Stomach (tissue), 9 donors: ENCODE results near the gene MICAL3. TPM values are rescaled to one million over a fixed set of nuclear protein-coding genes. Genes with fewer than 3 reads are reported as not detected.

ENCODE experiments used
- DNase-seq, 2 donors: peaks; one replicate each; pipeline versions ENCODE4 v3.0.0 to v3.0.0-alpha.2; 2013 to 2019
- H3K27ac ChIP-seq, 5 donors: fragments of 200-600 bp in 4 of 5; sonication (generic) in 4 of 5; one replicate each; pipeline ENCODE4 v1.5.1; 2013 to 2019; ENCODE audit warnings: mild to moderate bottlenecking in 1 of 5, moderate library complexity in 1 of 5
- H3K27me3 ChIP-seq, 3 donors: fragments of 200-600 bp; sonication (generic); one replicate each; pipeline ENCODE4 v1.5.1; 2017 to 2019; ENCODE audit warnings: mixed run types in 1 of 3
- H3K36me3 ChIP-seq, 4 donors: fragments of 200-600 bp; sonication (generic); 1 replicate in 3 of 4; 2 replicates in 1 of 4; pipeline ENCODE4 v1.5.1; 2016 to 2019
- H3K4me1 ChIP-seq, 4 donors: fragments of 200-600 bp; sonication (generic); one replicate each; pipeline ENCODE4 v1.5.1; 2016 to 2019
- H3K4me3 ChIP-seq, 4 donors: fragments of 200-600 bp; sonication (generic) in 3 of 4; one replicate each; pipeline ENCODE4 v1.5.1; 2016 to 2019; ENCODE audit warnings: mild to moderate bottlenecking in 1 of 4
- H3K9me3 ChIP-seq, 4 donors: fragments of 200-600 bp; sonication (generic); one replicate each; pipeline ENCODE4 v1.5.1; 2016 to 2019
- EP300 ChIP-seq: sonication (generic); formaldehyde crosslinking; IDR thresholded peaks from one replicate; pipeline ENCODE4 v1.6.1; 2017; ENCODE audit warnings: antibody characterized with exemption
- POLR2A ChIP-seq, 4 donors: fragments of 450-650 bp; IDR thresholded peaks; one replicate each; pipeline ENCODE4 v1.6.1; 2016; ENCODE audit warnings: antibody characterized with exemption in 4 of 4, control low read depth in 2 of 4, mild to moderate bottlenecking in 1 of 4, moderate library complexity in 1 of 4
- POLR2AphosphoS5 ChIP-seq, 3 donors: sonication (generic); formaldehyde crosslinking; IDR thresholded peaks; one replicate each; pipeline ENCODE4 v1.6.1; 2016; ENCODE audit warnings: antibody characterized with exemption in 3 of 3
- WGBS, 5 donors: extraction: QIAGEN DNeasy Blood & Tissue Kit in 3 of 5; methylation state at CpG; one replicate each; pipeline versions ENCODE4 v1.1.5 to v1.1.7; 2013 to 2018; 5-methylcytosine and 5-hydroxymethylcytosine counted together
- intact Hi-C: fragments of 100-400 bp; cut with DNase I; formaldehyde crosslinking; loops from one replicate; pipeline ENCODE4 v1.15.1; 2023; ENCODE audit warnings: low total_unique reads
- polyA plus RNA-seq, 3 donors: library from polyadenylated mRNA; stranded (reverse); fragments of 200-250 nt; gene quantifications; one replicate each; pipeline ENCODE4 v1.2.3, GENCODE V29; 2013
- total RNA-seq, 5 donors: library from RNA; depleted of rRNA; stranded (reverse); fragments of >200 nt; gene quantifications; one replicate each; pipeline versions ENCODE4 v1.1.0 to v1.2.3, GENCODE V29; 2014 to 2016
- TF ChIP-seq, protein P1 (sequence below), 7 experiments: fragments of 450-650 bp in 4 of 7; fragments of 200-600 bp in 3 of 7; sonication (generic) in 3 of 7; IDR thresholded peaks; one replicate each; pipeline ENCODE4 v1.5.1; 2016 to 2019; ENCODE audit warnings: antibody characterized with exemption in 7 of 7, control low read depth in 2 of 7, mild to moderate bottlenecking in 1 of 7
- donor health status: healthy with polysubstance abuse.
- donor health status: Bipolar disorder and iron deficiency.
- donor health status: healthy.

MICAL3 gene
- total and polyA plus RNA-seq, 8 donors: 3.5 to 130 (median 24.0) TPM

DNA sequence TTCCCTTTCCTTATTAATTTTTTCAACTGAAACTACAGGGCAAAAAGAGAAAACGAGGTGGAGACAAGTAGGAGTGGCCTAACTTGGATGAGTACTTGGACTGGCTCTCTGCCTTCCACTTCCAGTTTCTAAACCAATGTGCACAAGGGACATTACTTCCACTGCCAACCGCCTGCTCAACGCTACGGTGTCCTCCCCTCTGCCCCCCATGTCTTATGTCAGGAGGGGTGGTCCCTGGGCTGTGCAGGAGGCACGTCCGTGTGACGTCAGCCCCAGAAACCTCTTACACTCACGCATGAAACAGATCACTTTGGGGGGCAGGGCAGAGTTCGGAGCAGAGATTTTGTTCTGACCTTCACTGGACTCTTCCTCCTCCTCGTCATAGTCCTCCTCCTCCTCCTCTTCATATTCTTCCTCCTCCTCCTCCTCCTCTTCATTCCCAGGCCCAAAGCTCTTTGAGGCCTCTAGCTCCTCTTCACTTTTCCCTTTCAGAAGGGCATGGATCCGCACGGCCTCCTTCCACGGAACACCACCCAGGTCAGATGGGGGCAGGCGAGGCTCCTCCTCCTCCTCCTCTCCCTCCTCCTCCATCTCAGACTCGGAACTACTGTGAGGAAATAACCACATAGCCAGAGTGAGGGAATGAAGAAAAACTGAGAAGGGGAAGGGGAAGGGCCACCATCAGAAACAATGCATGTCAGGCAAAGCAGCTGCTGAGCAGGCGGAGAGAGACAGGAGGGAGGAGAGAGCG, 192.7 kb downstream of the MICAL3 start:
- peak in 1 of 2 donors; percentile 25 for DNase-seq
- no peaks in the 10 kb centered on the region for H3K27me3 ChIP-seq
- peak overlapping the region in 4 of 5 donors; percentile 47 to 84 (median 62) for H3K27ac ChIP-seq
- H3K9me3 ChIP-seq: no peaks in the 10 kb centered on the region
- TF ChIP-seq EP300: peak; percentile 61
- no peak for TF ChIP-seq POLR2A (IDR thresholded peaks at IDR 0.05)
- TF ChIP-seq, protein P1, sequence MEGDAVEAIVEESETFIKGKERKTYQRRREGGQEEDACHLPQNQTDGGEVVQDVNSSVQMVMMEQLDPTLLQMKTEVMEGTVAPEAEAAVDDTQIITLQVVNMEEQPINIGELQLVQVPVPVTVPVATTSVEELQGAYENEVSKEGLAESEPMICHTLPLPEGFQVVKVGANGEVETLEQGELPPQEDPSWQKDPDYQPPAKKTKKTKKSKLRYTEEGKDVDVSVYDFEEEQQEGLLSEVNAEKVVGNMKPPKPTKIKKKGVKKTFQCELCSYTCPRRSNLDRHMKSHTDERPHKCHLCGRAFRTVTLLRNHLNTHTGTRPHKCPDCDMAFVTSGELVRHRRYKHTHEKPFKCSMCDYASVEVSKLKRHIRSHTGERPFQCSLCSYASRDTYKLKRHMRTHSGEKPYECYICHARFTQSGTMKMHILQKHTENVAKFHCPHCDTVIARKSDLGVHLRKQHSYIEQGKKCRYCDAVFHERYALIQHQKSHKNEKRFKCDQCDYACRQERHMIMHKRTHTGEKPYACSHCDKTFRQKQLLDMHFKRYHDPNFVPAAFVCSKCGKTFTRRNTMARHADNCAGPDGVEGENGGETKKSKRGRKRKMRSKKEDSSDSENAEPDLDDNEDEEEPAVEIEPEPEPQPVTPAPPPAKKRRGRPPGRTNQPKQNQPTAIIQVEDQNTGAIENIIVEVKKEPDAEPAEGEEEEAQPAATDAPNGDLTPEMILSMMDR (IDR thresholded peaks at IDR 0.05): no peak
- peak in 1 of 3 donors; percentile 46 for TF ChIP-seq POLR2AphosphoS5 (IDR thresholded peaks at IDR 0.05)
- 77 to 89% (median 77%) methylated on average over 17 of the region's 17 CpGs for WGBS, 5 donors
- intact Hi-C loops: no loop called here
- peaks cover 0 to 59% (median 45%) of the 10 kb centered on the region in 4 donors for H3K36me3 ChIP-seq
- peaks cover 11 to 54% (median 27%) of the 10 kb centered on the region in 4 donors for H3K4me1 ChIP-seq
- no peak overlapping the region for H3K4me3 ChIP-seq

DNA sequence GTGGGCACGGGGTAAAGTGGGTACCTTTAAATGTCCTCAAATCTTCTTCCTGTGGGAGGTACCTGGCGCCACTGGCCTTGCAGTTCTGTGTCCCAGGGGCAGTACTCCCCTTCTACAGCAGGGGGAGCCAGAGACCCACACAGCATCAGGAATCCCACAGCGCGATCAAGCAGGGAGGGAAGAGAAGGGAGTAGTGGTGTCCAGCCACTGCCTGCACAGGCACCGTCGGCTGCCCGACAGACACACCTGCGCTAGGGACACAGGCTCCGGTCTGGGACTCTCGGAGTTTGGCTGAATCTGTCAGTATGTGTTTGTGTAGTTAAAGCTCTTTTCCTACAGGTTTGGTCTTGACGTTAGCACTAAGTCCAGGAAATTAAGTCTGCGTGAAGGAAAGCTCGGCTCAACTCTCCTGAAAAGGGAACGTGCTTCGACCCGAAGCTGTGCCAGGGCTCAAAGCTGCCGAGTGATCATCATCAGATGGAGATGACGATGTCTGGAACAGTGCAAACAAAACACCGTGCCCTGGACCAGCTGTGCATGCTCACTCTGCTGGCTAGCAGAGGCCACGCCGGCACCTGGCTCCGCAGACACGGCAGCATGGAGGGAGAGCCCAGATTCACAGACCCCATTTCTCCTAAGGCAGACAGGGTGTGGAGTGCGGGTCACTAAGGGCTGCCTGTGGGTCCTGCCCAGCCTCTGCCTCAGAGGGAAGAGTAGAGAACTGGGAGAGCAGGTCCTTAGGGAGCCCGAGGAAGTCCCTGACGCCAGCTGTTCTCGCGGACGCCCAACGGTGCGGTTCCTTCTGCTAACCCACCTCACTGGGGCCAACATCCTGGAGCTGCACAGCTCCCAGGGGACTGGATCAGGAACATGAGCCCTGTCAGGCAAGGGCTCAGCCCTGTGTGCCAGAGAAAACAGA, 194.1 kb downstream of the MICAL3 start:
- Histone ChIP-seq H3K4me3 (no peak overlapping the region), H3K36me3 (peaks cover 0 to 69% (median 52%) of the 10 kb centered on the region in 4 donors), H3K27ac (peak overlapping the region in 4 of 5 donors; percentile 47 to 84 (median 62)), H3K9me3 (no peaks in the 10 kb centered on the region), H3K4me1 (peaks cover 11 to 40% (median 24%) of the 10 kb centered on the region in 4 donors), H3K27me3 (no peaks in the 10 kb centered on the region)
- DNase-seq: peak; percentile 91 to 95
- TF ChIP-seq, protein P1 (IDR thresholded peaks at IDR 0.05): peak in 6 of 7 experiments; percentile 46 to 99 (median 99)
- TF ChIP-seq POLR2AphosphoS5 (IDR thresholded peaks at IDR 0.05) (peak in 2 of 3 donors; percentile 32 to 59), EP300 (peak; percentile 10), POLR2A (IDR thresholded peaks at IDR 0.05) (no peak)
- intact Hi-C loops: no loop called here
- 39 to 54% (median 51%) methylated on average over 29 to 31 of the region's 31 CpGs for WGBS, 5 donors

DNA sequence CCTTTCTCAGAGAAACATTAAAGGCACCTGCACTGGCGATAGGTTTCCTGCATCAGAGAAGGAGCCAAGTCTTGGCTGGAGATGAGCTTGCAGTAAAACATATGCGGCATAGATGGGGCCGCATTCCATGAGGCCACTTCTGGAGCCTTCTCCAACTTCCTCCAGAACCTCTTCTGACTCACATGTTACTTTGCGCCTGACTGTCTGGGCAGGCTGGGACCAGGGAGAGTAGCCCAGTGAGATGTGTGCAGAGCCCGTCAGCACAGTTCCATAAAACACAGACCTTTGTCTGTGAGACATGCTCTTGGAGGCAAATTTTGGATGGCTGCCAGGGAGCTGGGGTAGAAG, 194.7 kb downstream of the MICAL3 start:
- Histone ChIP-seq H3K27me3 (no peaks in the 10 kb centered on the region), H3K4me3 (no peak overlapping the region), H3K36me3 (peaks cover 0 to 69% (median 52%) of the 10 kb centered on the region in 4 donors), H3K4me1 (peaks cover 11 to 36% (median 22%) of the 10 kb centered on the region in 4 donors), H3K9me3 (no peaks in the 10 kb centered on the region), H3K27ac (peak overlapping the region in 2 of 5 donors; percentile 69 to 84)
- intact Hi-C loops: loop anchor here (5.0 kb wide), 1 partner anchor 243 kb away; no protein-coding TSS in a partner anchor
- TF ChIP-seq POLR2A (IDR thresholded peaks at IDR 0.05) (no peak), POLR2AphosphoS5 (IDR thresholded peaks at IDR 0.05) (no peak), EP300 (no peak)
- TF ChIP-seq, protein P1 (IDR thresholded peaks at IDR 0.05): no peak
- DNase-seq: no peak
- 83 to 91% (median 84%) methylated on average over 5 of the region's 5 CpGs for WGBS, 5 donors

DNA sequence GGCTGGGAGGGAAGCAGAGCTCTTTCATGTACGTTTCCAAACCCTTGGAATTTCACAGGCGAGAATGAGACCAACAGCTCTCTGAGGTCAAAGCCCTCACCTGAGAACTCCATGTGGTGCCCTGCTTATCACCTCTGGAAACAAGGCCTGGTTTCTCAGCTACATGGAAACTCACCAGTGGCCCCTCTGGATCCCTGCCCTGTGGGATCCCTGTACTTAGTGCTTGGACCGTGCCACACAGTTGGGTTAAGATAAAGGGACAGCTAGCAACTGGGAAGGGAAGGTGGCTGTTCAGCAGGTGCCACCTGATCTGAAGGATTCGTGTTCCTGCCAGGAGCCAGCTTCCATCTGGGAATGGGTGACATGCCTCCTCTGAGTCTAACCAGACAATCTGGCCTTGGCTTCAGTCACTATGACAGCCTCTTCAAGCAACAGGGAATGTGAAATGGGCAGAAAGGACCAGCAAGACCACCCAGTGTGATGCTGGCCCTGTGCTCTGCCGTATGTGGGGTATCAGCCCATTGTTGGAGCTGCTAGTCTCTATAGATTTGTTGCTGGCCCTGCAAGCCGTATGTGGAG, 195.8 kb downstream of the MICAL3 start:
- intact Hi-C loops: loop anchor here (5.0 kb wide), 1 partner anchor 244 kb away; no protein-coding TSS in a partner anchor
- Histone ChIP-seq H3K36me3 (peaks cover 0 to 68% (median 49%) of the 10 kb centered on the region in 4 donors), H3K27me3 (no peaks in the 10 kb centered on the region), H3K9me3 (no peaks in the 10 kb centered on the region), H3K4me3 (no peak overlapping the region), H3K27ac (no peak overlapping the region), H3K4me1 (peaks cover 11 to 36% (median 22%) of the 10 kb centered on the region in 4 donors)
- 83 to 96% (median 90%) methylated on average over 6 of the region's 6 CpGs for WGBS, 5 donors
- TF ChIP-seq POLR2AphosphoS5 (IDR thresholded peaks at IDR 0.05): no peak
- TF ChIP-seq EP300: no peak
- TF ChIP-seq, protein P1 (IDR thresholded peaks at IDR 0.05): no peak
- TF ChIP-seq POLR2A (IDR thresholded peaks at IDR 0.05): no peak
- no peak for DNase-seq
